ENCODE results near the gene PSTK.

- TF ChIP-seq EZH2 (IDR thresholded peaks at IDR 0.05; ENCODE audit: borderline replicate concordance, low read depth, low read length, severe bottlenecking), result no peak
- TF ChIP-seq CTCF (IDR thresholded peaks at IDR 0.05; ENCODE audit: borderline replicate concordance, extremely low read depth, low read length, poor library complexity, severe bottlenecking), result no peak
These were observed 6.1 kb downstream of the PSTK start for GRCh38 chr10:122986335-122986734.
